NB4 (cell line): Measurements from ENCODE around the gene SND1.

Experiments used
- CTCF ChIP-seq: IDR thresholded peaks from one replicate; pipeline ENCODE4 v1.5.1; 2012; ENCODE audit warnings: low read depth, low read length
- MYC ChIP-seq: IDR thresholded peaks from 2 replicates; pipeline ENCODE4 v1.6.1; 2011; ENCODE audit warnings: low read depth, low read length
- POLR2A ChIP-seq: IDR thresholded peaks from 2 replicates; pipeline ENCODE4 v1.6.1; 2011; ENCODE audit warnings: mild to moderate bottlenecking; ENCODE audit not compliant: insufficient read length; ENCODE audit errors: extremely low read depth
- TF ChIP-seq, protein P1 (sequence below): IDR thresholded peaks from 2 replicates; pipeline ENCODE4 v1.6.1; 2011; ENCODE audit warnings: low read depth, low read length

GRCh38 chr7:127612263-127612662 lies 39.7 kb upstream of the SND1 start:
- TF ChIP-seq CTCF (no peak), MYC (no peak), POLR2A (no peak)
- TF ChIP-seq, protein P1, sequence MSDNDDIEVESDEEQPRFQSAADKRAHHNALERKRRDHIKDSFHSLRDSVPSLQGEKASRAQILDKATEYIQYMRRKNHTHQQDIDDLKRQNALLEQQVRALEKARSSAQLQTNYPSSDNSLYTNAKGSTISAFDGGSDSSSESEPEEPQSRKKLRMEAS: no peak
